Suppressor macrophage treated with lipopolysaccharide for 4 hours (primary cell): ENCODE results near the gene TMX4.

ENCODE experiments used
- DNase-seq: peaks from one replicate; pipeline ENCODE4 v3.0.0-alpha.2; 2020

The TMX4 gene

GRCh38 chr20:8012724-8013123, 6.8 kb downstream of the TMX4 start:
- DNase-seq = no peak

DNA sequence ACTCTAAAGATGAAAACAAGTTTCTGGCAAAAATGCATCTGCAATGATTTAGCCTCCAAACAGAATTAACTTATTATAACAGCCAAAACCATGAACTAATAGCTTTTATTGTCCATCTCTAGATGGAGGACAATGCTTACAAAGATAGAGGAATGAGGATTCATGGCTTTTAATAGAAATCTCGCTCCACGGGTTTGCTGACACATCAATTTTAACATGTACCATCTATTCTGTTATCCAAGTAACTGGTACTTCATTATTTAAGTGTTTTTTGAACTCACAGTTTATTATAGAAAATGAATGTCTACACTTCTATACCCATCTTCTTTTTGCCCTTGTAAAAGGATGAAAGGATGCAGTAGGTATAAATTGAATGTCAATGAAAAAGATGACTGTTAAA, 10.8 kb downstream of the TMX4 start:
- DNase-seq = no peak

DNA sequence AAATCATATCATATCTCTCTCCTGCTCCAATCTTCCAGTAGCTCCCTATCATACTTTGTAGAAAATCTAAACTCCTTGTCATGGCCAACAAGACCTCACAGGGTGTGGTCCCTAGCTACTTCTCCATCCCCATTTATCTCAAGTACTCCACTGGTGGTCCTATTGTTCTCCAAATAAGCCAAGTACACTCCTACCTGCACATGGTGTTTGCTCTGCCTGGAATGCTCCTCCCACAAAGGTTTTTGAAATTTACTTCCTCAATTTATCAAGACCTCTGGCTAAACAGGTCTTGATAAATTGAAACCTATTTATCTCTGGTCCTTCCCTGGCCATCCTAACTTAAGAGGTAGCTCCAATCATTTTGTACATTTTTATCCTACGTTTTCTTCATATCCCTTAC, 12.1 kb downstream of the TMX4 start:
- DNase-seq = no peak

DNA sequence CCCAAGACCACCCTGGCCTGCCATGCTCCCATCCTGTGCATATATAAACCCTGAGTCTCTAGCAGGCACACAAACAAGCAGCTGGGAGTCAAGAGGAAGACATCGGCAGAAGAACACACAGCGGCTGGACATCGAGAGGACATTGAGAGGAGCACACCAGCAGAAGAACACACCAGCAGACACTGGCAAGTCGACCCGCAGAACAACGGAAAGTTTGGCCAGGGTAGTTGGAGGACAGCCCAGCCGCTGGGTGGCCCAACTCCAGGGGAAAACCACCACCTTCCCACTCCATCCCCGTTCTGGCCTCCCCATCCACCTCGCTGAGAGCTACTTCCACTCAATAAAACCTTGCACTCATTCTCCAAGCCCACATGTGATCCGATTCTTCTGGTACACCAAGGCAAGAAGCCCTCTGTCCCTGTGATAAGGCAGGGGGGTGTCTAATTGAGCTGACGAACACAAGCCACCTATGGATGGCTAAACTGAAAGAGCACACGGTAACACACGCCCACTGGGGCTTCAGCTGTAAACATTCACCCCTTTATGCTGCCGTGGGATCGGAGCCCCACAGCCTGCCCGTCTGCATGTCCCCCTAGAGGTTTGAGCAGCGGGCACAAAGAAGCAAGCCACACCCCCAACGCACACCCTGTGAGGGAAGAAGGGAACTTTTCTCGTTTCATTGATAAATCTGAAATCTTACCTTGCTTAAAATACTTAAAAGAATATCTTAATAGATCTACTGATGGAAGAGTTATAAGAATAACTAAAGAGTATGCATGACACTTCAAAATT, 13.8 kb downstream of the TMX4 start:
- DNase-seq = no peak

GRCh38 chr20:8005033-8005432, 14.5 kb downstream of the TMX4 start:
- no peak for DNase-seq

- DNase-seq = no peak
Measured at GRCh38 chr20:8002056-8002455, 17.5 kb downstream of the TMX4 start.

- no peak for DNase-seq
Measured at GRCh38 chr20:8000796-8001195, 18.8 kb downstream of the TMX4 start.

DNA sequence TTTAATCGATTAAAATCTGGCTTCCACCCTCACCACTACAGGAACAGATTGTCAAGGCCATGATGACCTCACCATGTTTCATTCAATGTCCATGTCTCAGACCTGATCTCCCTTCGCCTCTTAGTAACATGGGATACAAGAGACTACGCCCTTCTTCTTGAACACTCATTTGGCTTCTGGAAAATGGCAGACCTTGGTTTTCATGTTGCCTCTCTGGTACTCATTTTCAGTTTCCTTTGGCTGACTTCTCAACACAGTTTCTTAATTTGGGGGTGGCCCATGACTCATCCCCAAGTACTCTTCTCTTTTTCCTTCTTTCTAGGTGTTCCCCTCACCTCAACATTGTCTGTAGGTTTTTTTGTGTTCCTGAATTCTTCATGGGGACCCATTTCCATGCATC, 22.7 kb downstream of the TMX4 start:
- DNase-seq = peak; percentile 35

GRCh38 chr20:7994809-7995208, 24.8 kb downstream of the TMX4 start:
- DNase-seq = no peak

DNA sequence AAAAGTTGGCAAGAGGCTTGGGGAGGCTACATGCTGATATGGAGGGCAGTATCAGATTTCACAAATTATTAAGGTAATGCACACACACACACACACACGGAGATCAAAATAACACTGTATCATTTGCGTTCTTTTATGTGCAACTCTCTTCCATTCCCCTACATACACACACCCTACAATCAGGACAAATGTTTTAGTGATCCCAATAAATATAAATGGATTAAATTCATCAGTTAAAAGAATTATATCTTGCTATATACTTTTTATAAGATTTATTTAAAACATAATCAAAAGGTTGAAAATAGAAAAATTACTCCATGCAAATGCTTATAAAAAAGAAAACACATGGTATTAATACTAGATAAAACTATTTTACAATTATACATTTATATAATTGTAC, 25.9 kb downstream of the TMX4 start:
- no peak for DNase-seq

DNA sequence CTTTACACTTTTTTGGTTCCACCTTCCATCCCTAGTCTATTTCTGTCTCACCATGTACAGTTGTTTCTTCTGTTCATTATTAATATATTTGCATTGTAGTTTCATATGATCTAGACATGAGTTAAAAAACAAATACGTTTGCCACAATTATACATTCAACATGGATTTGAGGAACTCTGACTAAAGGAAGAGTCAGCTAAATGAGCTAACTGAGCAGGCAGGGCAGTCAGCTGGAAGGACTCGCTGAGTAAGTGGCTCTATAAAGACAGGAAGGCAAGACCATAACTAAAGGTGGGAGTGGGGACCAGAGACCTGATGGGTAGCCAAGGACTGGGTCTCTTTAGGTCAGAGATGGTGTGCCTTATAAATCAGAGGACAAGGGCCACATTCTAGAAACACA, 26.3 kb downstream of the TMX4 start:
- no peak for DNase-seq

GRCh38 chr20:7990385-7990784, 29.2 kb downstream of the TMX4 start:
- no peak for DNase-seq

- DNase-seq = peak; percentile 30
Measured at GRCh38 chr20:7989379-7989778, 30.2 kb downstream of the TMX4 start.

- DNase-seq = no peak
Measured at GRCh38 chr20:7985916-7986315, 33.6 kb downstream of the TMX4 start.

DNA sequence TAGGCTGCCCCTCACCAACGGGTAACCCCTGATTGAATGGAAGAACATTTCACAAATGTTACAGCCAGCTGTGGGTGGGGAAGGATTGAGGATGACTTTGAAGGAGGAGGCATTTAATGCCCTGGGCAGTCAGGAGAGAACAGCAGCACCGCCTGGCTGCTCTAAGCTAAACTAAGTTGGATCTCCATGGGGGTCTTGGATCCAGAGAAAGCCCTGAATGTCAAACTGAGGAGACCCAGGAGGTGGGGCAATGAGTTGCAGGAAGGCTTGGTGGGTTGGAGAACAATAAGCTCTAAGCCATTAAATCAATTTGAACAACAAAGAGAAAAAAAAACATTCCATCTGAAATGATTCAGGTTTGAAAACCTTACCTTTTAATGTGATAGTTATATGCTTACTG, 35.4 kb downstream of the TMX4 start:
- no peak for DNase-seq

GRCh38 chr20:7981374-7981773, 38.2 kb downstream of the TMX4 start:
- no peak for DNase-seq

DNA sequence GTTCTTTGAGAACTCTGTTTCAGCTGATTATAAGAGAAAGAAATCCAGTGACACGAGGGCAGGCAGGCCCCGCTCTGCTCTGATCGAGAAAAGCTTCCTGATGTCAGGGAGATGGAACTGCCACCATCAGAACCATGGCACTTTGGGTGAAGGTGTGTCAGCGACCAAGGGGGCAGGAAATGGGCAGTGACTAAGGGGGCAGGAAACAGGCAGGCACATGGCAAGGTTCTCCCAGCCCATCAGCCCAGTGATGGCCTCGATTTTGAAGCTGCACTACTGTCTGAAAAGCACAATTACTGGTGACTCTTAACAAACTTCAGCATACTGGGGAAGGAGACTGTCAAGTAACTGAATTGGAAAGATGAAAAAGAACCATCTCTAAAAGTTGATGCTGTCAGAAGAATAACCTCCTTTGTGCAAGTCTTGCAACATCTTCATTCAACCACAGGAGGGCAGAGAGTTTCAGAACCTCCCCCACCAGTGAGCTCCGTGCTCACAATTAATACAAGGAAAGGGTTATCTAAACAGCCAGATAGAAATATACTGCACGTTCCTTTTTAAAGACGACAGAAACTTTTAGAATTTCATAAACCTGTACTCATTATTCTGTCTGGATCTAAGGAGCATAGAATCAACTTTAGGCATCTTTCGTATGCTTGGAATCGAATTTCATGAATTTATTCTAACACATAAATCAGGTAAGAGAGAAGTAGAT, 39.1 kb downstream of the TMX4 start:
- DNase-seq = peak; percentile 13

DNA sequence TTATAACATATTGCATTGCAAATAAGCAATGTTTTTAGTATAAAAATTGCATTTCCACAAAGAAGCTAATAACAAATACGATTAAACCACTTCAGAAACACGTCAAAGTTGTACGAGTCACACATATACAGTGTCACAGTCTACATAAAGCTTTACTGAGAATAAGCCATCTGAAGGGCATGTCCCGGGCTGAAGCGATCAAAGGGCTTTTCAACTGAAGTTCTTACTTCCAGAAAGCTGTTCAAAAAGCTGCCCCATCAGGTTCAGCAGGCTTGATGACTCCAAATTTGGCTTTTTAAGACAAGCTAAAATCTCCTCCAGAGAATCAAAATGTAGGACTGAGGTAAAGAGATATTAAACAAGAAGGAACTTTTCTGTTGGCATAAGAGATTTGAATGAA, 41.9 kb downstream of the TMX4 start:
- DNase-seq = no peak

GRCh38 chr20:7975851-7976414, 43.6 kb downstream of the TMX4 start:
- no peak for DNase-seq

DNA sequence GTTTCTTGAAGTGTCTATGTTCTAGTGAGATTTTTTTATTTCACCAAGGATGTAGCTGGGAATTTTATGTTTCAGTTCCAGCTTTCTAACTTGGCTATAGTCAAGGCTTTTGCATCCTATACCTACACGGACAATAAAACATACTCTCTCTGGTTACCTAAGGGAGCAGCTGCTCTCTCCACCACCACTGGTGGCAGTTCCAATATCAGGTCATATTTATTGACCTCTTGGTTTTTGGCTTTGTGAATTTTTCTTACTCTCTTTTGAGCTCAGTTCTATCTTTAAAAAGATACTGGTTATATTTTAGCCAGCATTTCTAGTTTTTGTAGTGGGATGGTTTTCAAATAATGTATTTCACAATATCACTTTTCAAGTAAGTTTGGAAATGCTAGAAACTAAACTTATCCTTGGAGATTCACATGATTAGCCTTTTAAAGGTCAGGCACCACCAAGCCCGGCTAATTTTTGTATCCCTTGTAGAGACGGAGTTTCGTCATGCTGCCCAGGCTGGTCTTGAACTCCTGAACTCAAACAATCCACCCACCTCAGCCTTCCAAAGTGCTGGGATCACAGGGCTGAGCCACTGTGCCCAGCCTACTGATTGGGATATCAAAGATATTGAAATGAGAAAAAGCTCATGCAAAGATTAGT, 44.7 kb downstream of the TMX4 start:
- DNase-seq = no peak

GRCh38 chr20:7971536-7972280, 47.9 kb downstream of the TMX4 start:
- DNase-seq = no peak

GRCh38 chr20:7967199-7967844, 52.2 kb downstream of the TMX4 start:
- DNase-seq = no peak
